Skin of body (tissue), 2 donors: ENCODE results near the gene PLK4. TPM values are rescaled to one million over a fixed set of nuclear protein-coding genes. Genes with fewer than 3 reads are reported as not detected.
"Not testable (repeated sequence)": the region's sequence is repeated elsewhere in the genome, so short reads cannot be mapped to it uniquely, and the experiment has no call there.

Experiments
- DNase-seq: peaks from one replicate; lab custom pipeline; 2025; lab: John Stamatoyannopoulos, UW
- total RNA-seq: library from RNA; depleted of rRNA; stranded (reverse); fragments of >200 nt; gene quantifications from one replicate; pipeline ENCODE4 v1.2.3, GENCODE V29; 2014

The PLK4 gene
- 15.4 TPM for total RNA-seq

DNA sequence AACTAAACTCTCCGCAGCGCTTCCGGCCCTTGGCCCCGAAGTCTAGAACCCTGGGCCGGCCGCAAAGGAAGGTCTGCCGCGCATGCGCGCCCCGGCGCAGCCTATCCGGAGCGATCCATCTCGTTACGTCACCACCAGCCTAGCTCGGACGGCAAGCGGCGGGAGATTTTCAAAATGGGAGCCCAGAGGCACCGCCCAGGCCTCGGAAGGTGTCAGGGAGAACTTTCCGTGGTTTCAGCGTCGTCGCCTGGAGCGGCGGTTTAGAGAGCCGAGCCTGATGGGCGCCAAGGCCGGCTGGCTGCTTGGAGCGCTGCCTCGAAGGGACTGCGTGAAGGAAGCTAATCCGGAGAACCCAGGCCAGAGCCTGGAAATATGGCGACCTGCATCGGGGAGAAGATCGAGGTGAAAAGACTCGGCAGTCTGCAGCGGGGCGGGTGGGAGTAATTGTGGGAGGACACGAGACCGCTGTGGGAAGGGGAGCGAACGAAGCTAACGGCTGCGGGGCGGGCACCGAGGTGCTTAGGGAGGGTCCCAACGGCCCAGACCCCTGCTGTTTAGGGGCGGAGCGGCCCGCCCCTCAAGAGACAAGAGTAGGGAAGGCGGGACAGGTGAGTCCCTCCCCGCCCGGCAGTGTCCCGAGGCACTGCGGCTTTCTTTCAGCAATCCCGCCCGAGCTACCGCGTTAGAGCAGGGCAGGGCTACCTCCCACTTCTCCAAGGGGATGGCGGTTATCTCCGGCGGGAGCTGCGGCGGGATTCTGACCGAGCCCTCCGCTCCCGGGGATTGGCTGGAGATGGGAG is at the start of gene PLK4:
Gene PLK4, plus strand, starts transcription at position 131 of the 800 bp plus-strand sequence. Its CDS starts 242 bp downstream, at position 373.
- DNase-seq, result peak; percentile 96

DNA sequence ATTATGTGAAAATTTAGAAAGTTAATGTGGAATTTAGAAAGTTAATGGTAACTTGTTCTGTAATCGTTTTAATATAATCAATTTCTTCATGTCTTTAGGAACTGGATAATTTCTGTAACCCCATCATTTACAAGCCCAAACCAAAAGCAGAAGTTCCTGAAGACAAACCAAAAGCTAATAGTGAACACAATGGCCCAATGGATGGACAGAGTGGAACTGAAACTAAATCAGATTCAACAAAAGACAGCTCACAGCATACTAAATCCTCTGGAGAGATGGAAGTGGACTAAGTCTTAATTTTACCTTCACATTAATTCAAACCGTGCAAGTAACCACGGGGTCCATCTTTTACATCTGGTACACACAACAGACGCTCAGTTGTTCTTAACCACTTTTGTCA is 48.1 kb upstream of the PLK4 start:
- DNase-seq, result no peak

DNA sequence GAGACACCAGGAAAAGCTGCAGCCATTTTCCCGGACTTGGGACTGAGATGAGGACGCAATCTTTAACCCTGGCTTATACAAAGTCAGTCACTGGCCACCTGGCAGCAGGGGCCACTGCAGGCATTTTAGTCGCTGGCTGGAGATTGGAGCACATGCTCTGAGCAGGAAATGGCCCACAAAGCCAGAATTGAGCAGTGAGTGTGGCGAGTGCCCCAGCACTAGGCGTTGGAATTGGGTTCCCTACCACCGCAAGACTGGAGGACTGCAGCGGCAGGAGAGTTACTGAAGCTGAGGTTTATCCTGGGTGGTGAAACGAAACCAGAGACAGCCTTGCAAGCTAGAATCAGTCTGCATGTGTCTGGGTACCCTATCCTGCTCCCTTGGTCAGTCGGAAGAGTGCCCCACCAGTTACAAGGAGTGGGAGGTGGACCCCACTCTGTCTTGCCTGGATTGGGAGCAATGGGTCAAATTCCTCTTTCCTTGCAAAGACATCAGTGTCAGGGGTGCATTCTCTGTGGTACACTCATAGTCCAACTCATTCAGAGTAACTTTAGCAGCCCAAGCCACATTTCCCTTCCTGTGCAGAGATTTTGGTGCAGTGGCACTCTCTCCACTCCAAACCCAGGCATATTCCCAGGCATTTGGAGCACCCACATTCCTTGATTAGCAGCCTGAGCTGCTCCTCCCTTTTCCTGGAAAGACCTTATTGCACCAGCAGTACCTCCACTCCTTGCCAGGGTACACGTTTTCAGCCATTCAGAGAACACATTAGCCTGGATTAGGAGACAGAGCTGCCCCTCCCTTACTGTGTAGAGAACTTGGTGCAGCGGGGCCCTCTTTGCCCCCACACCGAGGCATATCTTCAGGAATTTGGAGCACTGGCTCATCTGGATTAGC is 36.7 kb upstream of the PLK4 start:
- DNase-seq, result no peak

DNA sequence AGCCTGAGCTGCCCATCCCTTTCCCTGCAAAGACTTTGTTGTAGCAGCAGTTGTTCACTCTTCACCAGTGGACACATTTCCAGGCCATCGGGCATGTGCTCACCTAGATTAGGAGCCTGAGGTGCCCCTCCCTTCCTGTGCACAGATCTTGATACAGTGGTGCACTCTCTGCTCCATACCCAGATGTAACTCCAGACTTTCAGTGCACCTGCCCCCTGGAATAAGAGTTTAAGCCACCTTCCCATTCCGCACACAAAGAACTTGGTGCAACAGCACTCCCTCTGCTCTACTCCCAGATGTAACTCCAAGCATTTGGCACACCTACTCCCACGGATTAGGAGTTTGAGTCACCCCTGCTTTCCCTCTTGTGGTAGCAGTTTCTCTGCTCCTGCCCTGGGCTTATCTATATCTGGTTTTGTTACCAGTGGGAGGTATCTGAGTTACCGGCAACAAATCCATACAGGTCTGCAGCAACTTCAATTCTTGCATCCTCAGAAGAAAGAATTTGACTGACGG is 36.0 kb upstream of the PLK4 start:
- DNase-seq, result no peak

DNA sequence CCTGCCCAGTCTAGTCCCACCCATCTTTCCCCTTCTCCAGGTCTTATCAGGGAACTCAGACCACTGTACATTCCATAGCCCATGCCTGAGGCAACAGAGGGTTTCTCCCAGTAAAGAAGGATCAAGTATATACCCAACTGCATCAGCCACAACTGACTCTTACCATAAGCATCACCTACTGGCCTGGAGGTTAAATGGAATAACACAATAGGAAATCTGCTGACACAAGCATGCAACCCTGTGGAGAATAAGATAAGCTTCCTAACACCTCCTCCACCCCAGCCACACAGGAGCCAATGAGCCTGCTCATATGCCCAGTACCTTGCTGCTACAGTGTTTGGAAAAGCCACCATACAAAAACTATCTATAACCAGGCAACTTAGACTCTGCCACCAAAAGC is 34.6 kb upstream of the PLK4 start:
- no peak for DNase-seq

DNA sequence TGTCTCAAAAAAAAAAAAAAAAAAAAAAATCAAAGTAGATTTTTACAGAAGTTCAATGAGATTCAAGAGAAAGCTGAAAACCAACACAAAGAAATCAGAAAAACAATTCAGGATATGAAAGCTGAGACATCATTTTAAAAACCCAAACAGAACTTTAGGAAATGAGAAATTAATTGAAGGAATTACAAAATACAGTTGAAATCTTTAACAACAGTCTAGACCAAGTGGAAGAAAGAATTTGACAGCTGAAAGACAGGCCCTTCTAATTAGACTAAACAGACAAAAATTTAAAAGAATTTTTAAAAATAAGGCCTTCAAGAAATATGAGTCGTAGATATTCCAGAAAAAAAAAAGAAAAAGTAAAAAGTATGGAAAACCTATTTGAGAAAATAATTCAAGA is 33.9 kb upstream of the PLK4 start:
- no peak for DNase-seq

DNA sequence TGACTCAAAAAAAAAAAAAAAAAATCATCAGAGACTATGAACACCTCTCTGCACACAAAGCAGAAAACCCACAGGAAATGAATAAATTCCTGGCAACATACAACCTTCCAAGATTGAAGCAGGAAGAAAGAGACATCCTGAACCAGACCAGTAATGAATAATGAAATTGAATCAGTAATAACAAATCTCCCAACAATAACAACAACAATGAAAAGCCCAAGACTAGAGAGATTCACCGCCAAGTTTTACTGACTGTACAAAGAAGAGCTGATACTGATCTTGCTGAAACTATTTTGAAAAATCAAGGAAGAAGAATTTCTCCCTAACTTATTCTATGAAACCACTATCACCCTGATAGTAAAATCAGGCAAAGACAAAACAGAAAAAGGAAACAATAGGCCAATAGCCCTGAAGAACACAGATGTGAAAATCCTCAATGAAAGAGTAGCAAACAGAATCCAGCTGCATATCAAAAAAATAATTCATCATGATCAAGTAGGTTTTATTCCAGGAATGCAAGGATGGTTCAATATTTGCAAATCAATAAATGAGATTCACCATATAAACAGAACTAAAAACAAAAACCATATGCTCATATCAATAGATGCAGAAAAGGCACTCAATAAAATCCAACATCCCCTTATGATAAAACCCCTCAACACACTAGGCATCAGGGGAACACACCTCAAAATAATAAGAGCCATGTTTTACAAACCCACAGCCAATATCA is 31.0 kb upstream of the PLK4 start:
- no peak for DNase-seq

DNA sequence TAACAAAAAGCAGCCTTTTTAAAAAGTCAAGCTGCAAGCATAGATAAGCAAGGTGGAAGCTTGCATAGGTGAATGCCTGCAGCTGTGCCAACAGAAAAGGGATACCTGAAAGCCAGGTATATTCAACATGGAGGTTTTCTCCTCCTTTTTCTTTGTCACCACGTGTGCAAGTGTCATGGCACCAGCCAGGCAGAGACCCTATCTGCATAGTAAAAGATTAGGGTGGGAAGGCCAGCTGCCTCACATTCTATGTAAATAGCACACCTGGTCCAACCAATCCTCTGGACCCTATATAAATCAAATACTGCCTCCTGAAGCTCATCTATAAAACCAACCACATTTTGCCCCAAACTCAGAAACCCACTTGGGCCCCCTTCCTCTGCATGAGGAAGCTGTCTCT is 28.0 kb upstream of the PLK4 start:
- DNase-seq, result no peak

DNA sequence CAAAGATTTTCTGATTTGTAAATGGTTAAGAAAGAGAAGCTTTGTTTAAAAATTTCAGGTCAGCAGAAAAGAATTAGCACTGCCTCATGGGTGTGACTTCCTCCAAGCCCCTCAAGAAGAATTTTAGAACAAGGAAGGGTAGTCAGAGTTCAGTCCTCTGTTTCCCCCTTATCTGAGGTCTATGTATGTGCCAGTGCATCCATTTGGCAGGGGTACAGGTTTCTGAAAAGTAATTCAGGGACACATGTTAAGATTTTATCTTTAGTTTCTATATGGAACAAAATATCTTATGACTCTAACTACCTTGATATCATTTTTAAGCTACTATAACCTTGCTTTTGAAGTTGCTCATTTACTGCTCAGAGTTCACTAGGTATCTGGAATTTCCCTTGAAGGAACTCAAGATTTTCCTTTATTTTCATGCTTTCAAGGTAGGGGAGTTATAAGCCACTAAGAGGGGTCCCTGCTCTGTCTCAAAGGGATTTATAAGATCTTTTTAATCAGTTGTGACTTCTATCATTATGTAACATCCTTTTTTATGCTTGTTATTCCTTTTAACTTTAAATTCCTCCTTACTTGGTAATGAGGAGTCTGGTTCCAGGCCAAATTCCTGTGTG is 24.4 kb upstream of the PLK4 start:
- DNase-seq, result no peak

DNA sequence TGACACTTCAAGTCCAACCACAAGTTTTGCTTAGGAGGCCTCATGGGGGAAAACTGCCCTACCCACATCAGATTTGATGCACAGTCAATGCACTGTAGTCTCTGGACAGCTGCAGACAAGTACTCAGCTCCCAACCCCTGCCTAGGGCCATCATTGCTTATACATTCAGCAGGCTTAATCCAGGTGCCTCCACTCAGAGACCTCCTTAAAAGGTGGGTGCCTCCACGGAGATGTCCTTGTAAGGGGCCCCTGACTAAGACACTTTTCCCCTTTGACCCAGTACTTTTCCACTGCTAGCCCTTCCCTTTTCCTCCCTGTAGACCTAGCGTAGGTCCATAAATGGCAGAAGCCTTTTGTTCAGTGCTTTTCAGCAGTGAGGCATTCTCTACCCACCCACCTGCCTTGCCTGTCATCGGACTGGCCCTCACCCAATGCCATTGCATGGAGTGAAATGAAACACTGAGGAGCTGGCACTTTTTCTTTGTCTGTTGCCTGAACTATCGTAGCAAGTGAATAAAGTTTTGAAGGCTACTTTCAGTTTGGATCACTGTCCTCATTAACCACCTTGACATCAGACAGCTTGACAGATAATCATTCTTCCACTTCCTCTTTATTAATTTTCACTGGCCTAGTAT is 23.8 kb upstream of the PLK4 start:
- DNase-seq, result no peak

DNA sequence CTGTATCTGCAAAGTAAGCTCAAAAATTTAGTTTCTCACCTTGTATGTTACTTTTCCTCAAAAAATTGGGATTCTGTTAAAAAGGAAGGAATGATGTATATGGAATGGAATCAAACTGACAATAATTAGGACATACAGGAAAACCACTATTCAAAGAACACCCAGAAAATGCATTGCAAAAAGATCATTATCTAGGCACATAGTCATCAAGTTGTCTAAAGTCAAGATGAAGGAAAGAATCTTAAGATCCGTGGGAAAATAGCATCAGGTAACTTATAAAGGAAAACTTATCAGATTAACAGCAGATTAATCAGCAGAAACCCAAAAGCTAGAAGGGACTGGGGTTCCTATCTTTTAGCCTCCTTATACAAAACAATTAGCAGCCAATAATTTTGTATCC is 23.1 kb upstream of the PLK4 start:
- no peak for DNase-seq

DNA sequence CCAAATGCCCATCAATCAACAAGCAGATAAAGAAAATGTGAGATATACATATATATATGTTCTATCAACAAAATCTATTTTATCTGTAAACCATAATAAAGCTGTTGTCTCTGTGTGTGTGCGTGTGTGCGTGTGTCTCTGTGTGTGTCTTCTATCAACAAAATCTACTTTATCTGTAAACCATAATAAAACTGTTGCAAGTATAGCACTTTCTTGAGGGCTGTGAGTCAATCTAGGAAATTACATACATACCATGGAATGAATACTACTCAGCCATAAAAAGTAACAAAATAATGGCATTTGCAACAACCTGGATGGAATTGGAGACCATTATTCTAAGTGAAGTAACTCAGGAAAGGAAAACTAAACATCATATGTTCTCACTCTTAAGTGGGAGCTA is 12.5 kb upstream of the PLK4 start:
- no peak for DNase-seq

DNA sequence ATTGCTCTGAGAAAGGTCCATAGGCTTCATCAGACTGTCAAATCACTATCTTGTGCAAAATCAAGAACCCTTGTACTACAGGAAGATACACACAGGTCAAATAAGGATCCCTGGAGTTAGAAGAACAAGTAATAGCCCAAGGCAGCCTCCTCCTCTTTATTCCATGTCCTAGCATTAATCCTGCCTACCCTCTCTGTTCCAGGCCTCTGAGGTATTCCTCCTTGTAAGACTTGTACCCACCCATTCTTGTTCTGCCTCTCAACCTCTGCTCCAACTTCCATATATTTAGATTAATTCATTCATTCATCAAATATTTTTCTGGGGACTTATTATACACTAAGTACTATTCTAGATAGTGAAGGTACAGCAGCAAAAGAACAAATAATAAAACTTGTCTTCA is 10.4 kb upstream of the PLK4 start:
- no peak for DNase-seq

DNA sequence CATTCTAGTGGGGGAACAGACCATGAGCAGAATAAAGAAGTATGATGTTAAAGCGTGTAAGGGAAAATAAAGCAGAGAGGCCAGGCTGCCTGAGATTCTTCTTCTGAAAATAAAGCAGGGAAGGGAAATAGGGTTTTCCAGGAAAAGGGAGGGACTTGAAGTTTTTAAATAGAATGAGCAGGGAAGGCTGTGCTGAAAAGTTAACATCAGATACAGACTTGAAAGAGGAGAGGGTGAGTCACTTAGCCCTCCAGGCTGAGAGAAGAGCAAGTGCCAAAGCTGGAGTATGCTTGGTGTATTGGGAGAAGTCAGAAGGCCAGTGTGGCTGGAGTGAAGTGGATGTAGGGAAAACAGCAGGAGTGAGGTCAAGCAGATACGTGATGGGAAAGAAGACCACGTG is 10.0 kb upstream of the PLK4 start:
- peak; percentile 10 for DNase-seq

DNA sequence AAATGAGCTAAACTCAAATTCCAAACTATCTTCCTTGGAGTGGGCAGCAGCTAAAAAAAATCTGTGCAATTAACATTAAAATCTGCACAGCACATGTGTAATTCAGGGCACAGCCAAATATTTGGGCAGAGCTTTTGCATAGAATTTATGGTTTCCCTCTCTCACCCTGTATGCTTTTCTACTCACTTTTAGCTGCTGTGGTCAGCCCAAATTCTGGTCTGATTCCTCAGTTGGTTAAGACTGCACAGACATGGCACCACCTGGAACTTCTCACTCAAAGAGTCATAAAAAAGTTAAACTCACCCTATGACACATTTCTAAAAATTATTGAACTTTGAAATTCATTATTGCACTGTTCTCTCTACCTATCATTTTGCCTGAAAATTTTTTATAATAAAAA is 4.9 kb upstream of the PLK4 start:
- no peak for DNase-seq

DNA sequence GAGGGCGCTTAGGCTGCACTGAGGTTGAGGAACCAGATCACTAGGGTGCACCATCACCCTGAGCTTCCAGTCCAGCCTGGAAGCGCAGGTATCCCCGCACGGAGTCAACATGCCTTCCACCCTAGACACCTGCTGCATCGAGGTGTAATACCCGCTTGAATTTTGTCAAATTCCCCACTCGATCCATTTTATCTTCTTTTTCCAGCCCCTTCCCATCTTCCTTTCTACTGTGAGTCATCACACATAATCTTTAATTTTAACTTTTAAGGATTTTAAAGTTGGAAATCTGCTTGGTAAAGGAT is 821 bp downstream of the PLK4 start:
- DNase-seq, result no peak

DNA sequence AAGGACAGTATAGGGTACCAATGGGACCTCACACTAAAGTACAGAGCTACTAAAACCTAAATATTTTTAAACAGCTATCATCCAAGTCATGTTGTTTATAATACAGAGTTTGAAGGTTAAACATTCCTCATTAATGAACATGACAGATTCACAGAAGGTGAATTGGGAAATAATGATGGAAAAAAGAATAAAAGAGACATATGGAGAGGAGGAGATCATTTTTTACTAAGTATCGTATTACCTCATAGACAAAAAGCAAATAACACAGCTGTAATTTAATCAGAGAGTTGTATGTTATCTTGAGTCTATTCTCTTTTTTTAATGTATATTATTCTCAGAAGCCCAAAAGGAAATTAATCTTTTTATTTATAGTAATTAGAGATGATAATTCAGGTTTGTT is 7.9 kb downstream of the PLK4 start:
- DNase-seq, result no peak

DNA sequence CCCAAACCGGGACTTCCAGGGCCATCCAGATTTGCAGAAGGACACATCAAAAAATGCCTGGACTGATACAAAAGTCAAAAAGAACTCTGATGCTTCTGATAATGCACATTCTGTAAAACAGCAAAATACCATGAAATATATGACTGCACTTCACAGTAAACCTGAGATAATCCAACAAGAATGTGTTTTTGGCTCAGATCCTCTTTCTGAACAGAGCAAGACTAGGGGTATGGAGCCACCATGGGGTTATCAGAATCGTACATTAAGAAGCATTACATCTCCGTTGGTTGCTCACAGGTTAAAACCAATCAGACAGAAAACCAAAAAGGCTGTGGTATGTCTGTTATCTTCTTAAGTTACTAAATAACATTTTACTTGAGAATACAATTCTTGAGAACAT is 9.2 kb downstream of the PLK4 start:
- DNase-seq, result no peak

DNA sequence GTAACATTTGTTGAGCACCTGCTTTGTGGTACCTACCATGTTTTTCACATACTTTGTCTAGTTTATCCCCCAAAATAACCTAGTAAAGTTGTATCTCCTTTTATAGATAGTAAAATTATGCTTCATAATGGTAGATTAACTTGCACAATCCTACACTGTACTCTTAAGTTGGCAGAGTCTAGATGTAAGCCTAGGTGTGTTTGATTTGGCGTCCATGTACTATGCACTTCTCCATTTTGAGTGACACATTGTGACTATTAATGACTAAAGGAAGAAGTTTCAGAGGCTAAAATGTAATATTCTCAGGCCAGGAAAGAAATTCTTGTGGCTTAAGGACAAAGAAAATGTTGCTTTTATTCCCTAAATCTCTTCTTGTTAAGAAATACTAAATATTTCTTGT is 15.4 kb downstream of the PLK4 start:
- DNase-seq, result no peak

DNA sequence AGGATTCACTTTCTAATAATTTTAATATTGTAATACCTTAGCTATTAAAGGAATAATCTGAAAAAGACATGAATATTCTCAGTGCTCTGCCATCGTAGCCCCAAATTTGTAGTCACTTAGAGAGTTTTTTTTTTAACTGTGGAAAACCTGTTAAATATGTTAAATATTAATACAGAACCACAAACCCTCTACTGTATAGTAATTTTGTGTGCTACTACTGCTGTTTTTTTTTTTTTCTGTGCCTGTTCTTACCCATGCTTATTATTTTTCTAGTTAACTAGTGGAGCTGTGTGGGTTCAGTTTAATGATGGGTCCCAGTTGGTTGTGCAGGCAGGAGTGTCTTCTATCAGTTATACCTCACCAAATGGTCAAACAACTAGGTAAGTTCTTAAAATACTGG is 15.8 kb downstream of the PLK4 start:
- DNase-seq, result no peak

DNA sequence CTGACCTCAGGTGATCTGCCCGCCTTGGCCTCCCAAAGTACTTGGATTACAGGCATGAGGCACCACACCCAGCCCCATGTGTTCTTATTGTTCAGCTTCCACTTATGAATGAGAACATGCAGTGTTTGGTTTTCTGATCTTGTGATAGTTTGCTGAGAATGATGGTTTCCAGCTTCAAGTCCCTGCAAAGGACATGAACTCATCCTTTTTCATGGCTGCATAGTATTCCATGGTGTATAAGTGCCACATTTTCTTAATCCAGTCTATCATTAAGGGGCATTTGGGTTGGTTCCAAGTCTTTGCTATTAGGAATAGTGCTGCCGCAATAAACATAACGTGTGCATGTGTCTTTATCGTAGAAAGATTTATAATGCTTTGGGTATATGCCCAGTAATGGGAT is 19.0 kb downstream of the PLK4 start:
- not testable (repeated sequence) for DNase-seq
